Measurements from ENCODE around the gene CRYBG2.

The CRYBG2 gene

DNA sequence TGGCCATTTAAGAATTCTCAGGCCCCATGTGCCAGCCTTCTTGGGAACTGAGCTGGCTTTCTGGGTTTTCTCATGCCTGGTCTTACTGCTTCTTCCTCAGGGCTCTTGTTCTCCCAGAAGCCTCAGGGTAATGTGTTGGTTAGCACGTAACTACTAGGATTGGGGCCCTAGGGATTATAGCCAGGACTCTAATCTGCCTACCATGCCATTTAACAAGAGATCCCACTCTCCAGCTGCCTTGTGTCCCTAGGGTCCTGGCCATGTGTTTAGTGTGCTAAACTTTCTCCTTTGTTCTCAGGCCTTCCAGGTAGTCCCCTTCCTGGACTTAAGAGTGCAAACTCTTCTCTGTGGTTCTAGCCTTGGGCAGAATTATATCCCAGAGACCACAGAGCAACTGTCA is 76.2 kb downstream of the CRYBG2 start:
- no peak for DNase-seq

GRCh38 chr1:26277261-26277661 is 76.7 kb downstream of the CRYBG2 start:
- no peak for DNase-seq

DNA sequence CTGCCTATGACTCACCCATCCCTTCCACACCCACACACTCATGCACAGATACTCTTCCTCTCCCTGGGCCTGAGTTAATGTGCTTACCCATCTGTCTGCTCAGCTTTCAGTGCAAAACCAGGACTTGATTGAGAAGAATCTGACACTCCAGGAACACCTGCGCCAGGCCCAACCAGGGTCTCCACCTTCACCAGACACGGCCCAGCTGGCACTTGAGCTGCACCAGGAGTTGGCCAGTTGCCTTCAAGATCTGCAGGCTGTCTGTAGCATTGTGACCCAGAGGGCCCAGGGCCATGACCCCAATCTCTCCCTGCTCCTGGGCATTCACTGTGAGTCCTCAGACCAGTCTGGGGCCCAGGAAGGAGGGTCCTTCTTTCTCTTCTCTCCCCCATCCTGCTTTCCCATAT is 77.5 kb downstream of the CRYBG2 start:
- DNase-seq: no peak

DNA sequence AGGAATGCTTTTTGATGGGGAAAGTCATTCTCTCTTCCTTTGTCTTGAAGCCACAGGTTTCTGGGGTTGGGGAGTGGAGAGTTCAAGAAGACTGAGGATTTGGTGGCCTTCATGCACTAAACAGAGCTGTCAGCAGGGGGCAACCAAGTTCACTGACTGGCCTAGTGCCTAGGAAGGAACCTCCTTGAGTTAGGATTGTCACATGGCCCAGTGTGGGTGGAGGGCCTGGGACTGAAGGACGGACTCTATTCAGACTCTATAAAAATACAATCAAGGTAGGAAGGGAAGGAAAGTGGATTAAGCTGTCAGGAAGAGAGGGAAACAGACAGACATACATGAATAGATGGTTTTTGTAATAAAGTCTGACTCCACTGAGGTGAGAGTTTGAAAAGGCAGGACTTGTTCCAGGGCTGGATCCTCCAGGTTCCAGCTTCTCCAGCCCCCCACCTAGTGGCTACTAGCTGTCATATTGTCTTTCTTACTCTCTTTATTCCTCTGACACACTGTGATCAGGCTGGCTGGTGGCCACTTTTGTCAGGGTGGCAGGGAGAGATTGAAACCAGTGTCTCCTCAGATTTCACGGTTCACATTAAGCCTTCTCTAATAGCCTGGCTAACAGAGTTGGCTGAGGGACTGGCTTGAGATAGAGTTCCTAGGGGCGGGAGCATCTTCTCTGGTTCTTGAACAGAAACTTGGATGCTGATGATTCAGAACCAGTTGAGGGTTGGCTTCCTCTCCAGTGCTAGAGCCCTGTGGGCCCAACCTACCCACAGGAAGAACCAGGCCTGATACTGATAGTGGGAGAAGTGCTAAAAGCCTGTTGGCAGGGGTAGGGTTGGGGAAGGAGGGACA is 78.1 kb downstream of the CRYBG2 start:
- peak; percentile 81 for DNase-seq

GRCh38 chr1:26274801-26275425 is 79.0 kb downstream of the CRYBG2 start:
- no peak for DNase-seq

Data from RPMI8226 (cell line).